SK-N-SH (cell line): Measurements from ENCODE around the gene GCA.

ENCODE experiments used
- CTCF ChIP-seq: fragments of 200-600 bp; sonication (generic); IDR thresholded peaks from 2 replicates; pipeline ENCODE4 v1.6.1; 2017; ENCODE audit warnings: antibody characterized with exemption, mild to moderate bottlenecking, moderate library complexity
- YY1 ChIP-seq: IDR thresholded peaks from 2 replicates; pipeline ENCODE4 v1.4.0; 2012; ENCODE audit warnings: low read depth, mild to moderate bottlenecking

DNA sequence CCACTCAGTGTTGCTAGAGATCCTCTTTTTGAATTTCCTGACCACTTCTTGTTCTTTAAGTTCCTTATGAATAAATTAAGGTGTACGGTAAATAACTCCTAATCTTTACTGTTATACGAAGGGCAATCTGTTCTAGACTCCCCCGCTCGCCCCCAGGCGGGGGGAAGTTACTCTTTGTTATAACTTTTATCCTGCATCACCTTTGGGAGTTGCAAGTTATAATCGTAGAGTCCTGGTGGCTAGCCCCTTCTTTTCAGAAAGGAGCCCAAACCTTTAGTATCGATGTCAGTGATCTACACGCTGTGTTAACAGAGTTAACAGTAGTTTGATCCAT lies 652 bp downstream of the GCA start:
- TF ChIP-seq CTCF (peak; percentile 16; the same call in 1 of the 2 replicates), YY1 (no peak)
